Transverse colon (tissue), 4 donors: ENCODE results near the gene SYNJ2BP. TPM values are rescaled to one million over a fixed set of nuclear protein-coding genes. Genes with fewer than 3 reads are reported as not detected.

Experiments used
- DNase-seq: peaks from one replicate; pipeline ENCODE4 v3.0.0-alpha.2; 2019
- H3K27ac ChIP-seq, 4 donors: fragments of 200-600 bp; sonication (generic); 2 replicates each; pipeline ENCODE4 v1.5.1; 2016 to 2018; ENCODE audit warnings: inconsistent platforms in 4 of 4
- H3K27me3 ChIP-seq: fragments of 200-600 bp; sonication (generic); 2 replicates; pipeline ENCODE4 v1.5.1; 2017; ENCODE audit warnings: inconsistent platforms
- H3K36me3 ChIP-seq, 4 donors: fragments of 200-600 bp; sonication (generic); 2 replicates each; pipeline ENCODE4 v1.5.1; 2017 to 2019; ENCODE audit warnings: inconsistent platforms in 4 of 4
- H3K4me1 ChIP-seq, 4 donors: fragments of 200-600 bp; sonication (generic); 2 replicates each; pipeline ENCODE4 v1.5.1; 2017 to 2020; ENCODE audit warnings: inconsistent platforms in 4 of 4
- H3K4me3 ChIP-seq, 4 donors: fragments of 200-600 bp; sonication (generic); 1 replicate in 1 of 4; 2 replicates in 3 of 4; pipeline versions ENCODE4 v1.5.1 to v1.6.1; 2017 to 2019; ENCODE audit warnings: inconsistent platforms in 4 of 4
- H3K9me3 ChIP-seq, 2 donors: fragments of 200-600 bp; sonication (generic); 2 replicates each; pipeline ENCODE4 v1.5.1; 2017 to 2019; ENCODE audit warnings: inconsistent platforms in 2 of 2
- EP300 ChIP-seq: sonication (generic); formaldehyde crosslinking; IDR thresholded peaks from one replicate; pipeline ENCODE4 v1.6.1; 2017; ENCODE audit warnings: antibody characterized with exemption, low read depth
- POLR2A ChIP-seq: fragments of 450-650 bp; IDR thresholded peaks from one replicate; pipeline ENCODE4 v1.6.1; 2016; ENCODE audit warnings: antibody characterized with exemption, mild to moderate bottlenecking, moderate library complexity
- POLR2AphosphoS5 ChIP-seq, 3 donors: sonication (generic); formaldehyde crosslinking; IDR thresholded peaks; one replicate each; pipeline ENCODE4 v1.6.1; 2016; ENCODE audit warnings: antibody characterized with exemption in 3 of 3
- WGBS, 2 donors: methylation state at CpG; one replicate each; pipeline ENCODE4 v1.1.5; 2018; ENCODE audit warnings: low coverage in 1 of 2; 5-methylcytosine and 5-hydroxymethylcytosine counted together
- in situ Hi-C, 4 donors: fragments of 200-750 bp; cut with MboI; loops; one replicate each; pipeline versions ENCODE4 v1.15.0 to v1.15.1; 2017; ENCODE audit warnings: low sequenced_read_pairs in 3 of 4, low pct_ligation_motif_present in 1 of 4, low pct_unique_long_range_greater_than_20kb in 1 of 4
- intact Hi-C: fragments of 100-400 bp; cut with DNase I; formaldehyde crosslinking; loops from one replicate; pipeline ENCODE4 v1.15.1; 2023; ENCODE audit warnings: low total_unique reads
- total RNA-seq, 4 donors: library from RNA; depleted of rRNA; stranded (reverse); fragments of >200 nt; gene quantifications; one replicate each; pipeline ENCODE4 v1.1.0, GENCODE V29; 2016
- TF ChIP-seq, protein P1 (sequence below), 5 experiments: fragments of 200-600 bp in 3 of 5; fragments of 450-650 bp in 2 of 5; sonication (generic) in 3 of 5; IDR thresholded peaks; 1 replicate in 2 of 5; 2 replicates in 3 of 5; pipeline ENCODE4 v1.5.1; 2016 to 2017; ENCODE audit warnings: antibody characterized with exemption in 5 of 5, inconsistent platforms in 3 of 5, mild to moderate bottlenecking in 2 of 5, moderate library complexity in 1 of 5

The SYNJ2BP gene
- total RNA-seq, 4 donors from 2014 or later, result 26.7 to 43.4 (median 32.0) TPM

DNA sequence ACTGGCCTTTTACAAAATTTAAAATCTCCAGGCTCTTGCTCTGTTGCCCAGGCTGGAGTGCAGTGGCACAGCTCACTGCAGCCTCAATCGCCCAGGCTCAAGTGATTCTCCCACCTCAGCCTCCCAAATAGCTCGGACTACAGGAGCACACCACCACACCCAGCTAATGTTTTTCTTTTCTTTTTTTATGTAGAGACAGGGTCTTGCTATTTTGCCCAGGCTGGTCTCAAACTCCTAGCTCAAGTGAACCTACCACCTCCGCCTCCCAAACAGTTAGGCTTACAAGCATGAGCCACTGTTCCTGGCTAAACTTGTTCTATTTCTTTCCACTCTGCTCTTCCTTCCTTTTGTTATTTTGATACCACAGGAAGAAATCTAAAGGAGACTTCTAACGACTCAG lies 15.2 kb downstream of the SYNJ2BP start:
- Histone ChIP-seq H3K36me3 (no peaks in the 10 kb centered on the region), H3K27ac (no peak overlapping the region), H3K27me3 (no peaks in the 10 kb centered on the region), H3K4me1 (peaks cover 2 to 10% (median 8%) of the 10 kb centered on the region in 4 donors), H3K9me3 (no peaks in the 10 kb centered on the region), H3K4me3 (no peak overlapping the region)
- DNase-seq, result no peak
- in situ Hi-C loops (no loop called here), intact Hi-C loops (no loop called here)
- TF ChIP-seq POLR2A (no peak), POLR2AphosphoS5 (IDR thresholded peaks at IDR 0.05) (no peak), EP300 (no peak)
- TF ChIP-seq, protein P1, sequence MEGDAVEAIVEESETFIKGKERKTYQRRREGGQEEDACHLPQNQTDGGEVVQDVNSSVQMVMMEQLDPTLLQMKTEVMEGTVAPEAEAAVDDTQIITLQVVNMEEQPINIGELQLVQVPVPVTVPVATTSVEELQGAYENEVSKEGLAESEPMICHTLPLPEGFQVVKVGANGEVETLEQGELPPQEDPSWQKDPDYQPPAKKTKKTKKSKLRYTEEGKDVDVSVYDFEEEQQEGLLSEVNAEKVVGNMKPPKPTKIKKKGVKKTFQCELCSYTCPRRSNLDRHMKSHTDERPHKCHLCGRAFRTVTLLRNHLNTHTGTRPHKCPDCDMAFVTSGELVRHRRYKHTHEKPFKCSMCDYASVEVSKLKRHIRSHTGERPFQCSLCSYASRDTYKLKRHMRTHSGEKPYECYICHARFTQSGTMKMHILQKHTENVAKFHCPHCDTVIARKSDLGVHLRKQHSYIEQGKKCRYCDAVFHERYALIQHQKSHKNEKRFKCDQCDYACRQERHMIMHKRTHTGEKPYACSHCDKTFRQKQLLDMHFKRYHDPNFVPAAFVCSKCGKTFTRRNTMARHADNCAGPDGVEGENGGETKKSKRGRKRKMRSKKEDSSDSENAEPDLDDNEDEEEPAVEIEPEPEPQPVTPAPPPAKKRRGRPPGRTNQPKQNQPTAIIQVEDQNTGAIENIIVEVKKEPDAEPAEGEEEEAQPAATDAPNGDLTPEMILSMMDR (IDR thresholded peaks at IDR 0.05), result no peak
- 83 to 91% methylated on average over 3 to 4 of the region's 4 CpGs for WGBS, 2 donors

DNA sequence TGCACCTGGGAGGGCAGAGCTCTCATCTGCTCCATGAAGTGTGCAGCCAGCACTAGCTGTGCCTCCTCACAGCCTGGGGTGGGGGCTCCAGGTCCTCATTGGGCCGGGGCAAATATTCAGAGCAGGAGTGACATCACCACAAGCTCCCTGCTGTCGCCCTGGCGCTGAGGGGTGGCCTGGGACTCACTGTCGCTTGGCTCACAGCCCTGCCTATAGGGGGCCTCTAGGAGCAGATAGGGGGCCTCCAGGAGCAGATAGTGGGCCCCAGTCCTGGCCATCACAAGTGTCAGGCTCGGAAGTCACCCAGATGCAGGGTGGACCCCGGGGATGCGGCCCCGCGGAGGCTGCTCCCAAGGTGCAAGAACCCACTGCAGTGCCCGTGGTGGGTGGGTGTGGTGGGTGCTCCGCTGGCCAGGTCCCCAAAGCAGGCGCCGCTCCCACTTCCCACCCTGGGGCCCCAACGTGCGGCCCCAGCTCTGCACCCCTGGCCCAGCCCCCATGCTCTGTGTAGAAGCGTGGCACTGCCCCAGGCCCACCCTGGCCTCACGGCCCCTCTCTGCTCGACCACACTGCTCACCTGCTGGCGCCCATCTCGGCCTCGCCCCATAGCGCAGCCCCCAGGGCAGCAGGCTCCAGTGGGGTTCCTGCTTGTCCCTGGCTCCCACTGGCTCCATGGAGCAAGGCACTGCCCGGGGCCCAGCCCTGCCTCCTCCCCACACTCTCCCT lies 18.0 kb downstream of the SYNJ2BP start:
- TF ChIP-seq EP300 (no peak), POLR2A (no peak), POLR2AphosphoS5 (IDR thresholded peaks at IDR 0.05) (no peak)
- TF ChIP-seq, protein P1 (IDR thresholded peaks at IDR 0.05), result no peak
- no peaks in the 10 kb centered on the region for H3K9me3 ChIP-seq
- H3K4me1 ChIP-seq, result peaks cover 2 to 9% (median 8%) of the 10 kb centered on the region in 4 donors
- no peak for DNase-seq
- in situ Hi-C loops, result no loop called here
- 97% methylated on average over 20 of the region's 23 CpGs; no CpG with 5 or more reads in 1 of the 2 donors for WGBS, 2 donors
- no peaks in the 10 kb centered on the region for H3K36me3 ChIP-seq
- no peaks in the 10 kb centered on the region for H3K27me3 ChIP-seq
- H3K4me3 ChIP-seq, result no peak overlapping the region
- H3K27ac ChIP-seq, result no peak overlapping the region
- intact Hi-C loops, result no loop called here

GRCh38 chr14:70398280-70398679 lies 18.6 kb downstream of the SYNJ2BP start:
- H3K9me3 ChIP-seq, result no peaks in the 10 kb centered on the region
- WGBS, 2 donors, result 93% methylated on average over 2 of the region's 2 CpGs; no CpG with 5 or more reads in 1 of the 2 donors
- H3K4me1 ChIP-seq, result peaks cover under 1 to 6% (median 3%) of the 10 kb centered on the region in 4 donors
- no peak overlapping the region for H3K4me3 ChIP-seq
- no peak for DNase-seq
- intact Hi-C loops, result no loop called here
- TF ChIP-seq POLR2AphosphoS5 (IDR thresholded peaks at IDR 0.05) (no peak), EP300 (no peak), POLR2A (no peak)
- TF ChIP-seq, protein P1 (IDR thresholded peaks at IDR 0.05), result no peak
- no peak overlapping the region for H3K27ac ChIP-seq
- no peaks in the 10 kb centered on the region for H3K27me3 ChIP-seq
- in situ Hi-C loops, result no loop called here
- H3K36me3 ChIP-seq, result no peaks in the 10 kb centered on the region

DNA sequence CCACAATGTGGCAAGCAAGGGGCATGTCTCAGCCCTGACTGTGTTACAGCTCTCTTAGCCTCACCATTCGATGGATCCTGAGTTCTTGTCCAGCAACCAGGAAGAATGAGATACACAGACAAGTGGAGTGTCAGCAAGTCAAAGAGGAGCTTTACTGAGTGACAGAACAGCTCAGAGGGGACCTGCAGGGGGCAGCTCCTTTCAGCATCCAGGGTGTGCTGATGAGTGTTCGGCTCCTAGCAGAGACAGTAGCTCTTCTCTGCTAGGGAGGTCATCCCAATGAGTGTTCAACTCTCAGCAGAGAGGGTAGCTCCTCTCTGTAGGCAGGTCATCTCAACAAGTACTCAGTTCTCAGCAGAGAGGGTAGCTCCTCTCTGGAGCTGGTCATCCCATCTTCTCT lies 19.1 kb downstream of the SYNJ2BP start:
- peaks cover 0 to under 1% (median under 1%) of the 10 kb centered on the region in 4 donors for H3K4me1 ChIP-seq
- intact Hi-C loops (no loop called here), in situ Hi-C loops (no loop called here)
- TF ChIP-seq, protein P1 (IDR thresholded peaks at IDR 0.05), result no peak
- no peak for TF ChIP-seq POLR2A
- no peak for TF ChIP-seq POLR2AphosphoS5 (IDR thresholded peaks at IDR 0.05)
- TF ChIP-seq EP300, result no peak
- no peak overlapping the region for H3K4me3 ChIP-seq
- H3K36me3 ChIP-seq, result no peaks in the 10 kb centered on the region
- H3K27ac ChIP-seq, result no peak overlapping the region
- H3K9me3 ChIP-seq, result no peaks in the 10 kb centered on the region
- no peaks in the 10 kb centered on the region for H3K27me3 ChIP-seq
- no peak for DNase-seq
- 100% methylated on average over 2 of the region's 2 CpGs; no CpG with 5 or more reads in 1 of the 2 donors for WGBS, 2 donors
